NCI-H187 (cell line): ENCODE results near the gene FAM181A.

Experiments used
- DNase-seq, 2 experiments: peaks; one replicate each; lab custom pipeline; 2025; lab: John Stamatoyannopoulos, UW

Gene FAM181A

GRCh38 chr14:93950948-93951634 lies 23.9 kb downstream of the FAM181A start:
- DNase-seq: no peak

- DNase-seq: no peak
Measured at GRCh38 chr14:93951635-93952540, 24.7 kb downstream of the FAM181A start.

GRCh38 chr14:93952829-93953228 lies 25.7 kb downstream of the FAM181A start:
- no peak for DNase-seq

GRCh38 chr14:93953263-93953662 lies 26.1 kb downstream of the FAM181A start:
- DNase-seq: no peak

- no peak for DNase-seq
Measured at GRCh38 chr14:93953739-93954515, 26.8 kb downstream of the FAM181A start.

- no peak for DNase-seq
Measured at GRCh38 chr14:93954516-93954830, 27.3 kb downstream of the FAM181A start.

GRCh38 chr14:93954900-93955849 lies 28.0 kb downstream of the FAM181A start:
- no peak for DNase-seq

- DNase-seq: no peak
Measured at GRCh38 chr14:93955850-93956481, 28.8 kb downstream of the FAM181A start.

GRCh38 chr14:93956514-93957332 lies 29.6 kb downstream of the FAM181A start:
- no peak for DNase-seq

GRCh38 chr14:93957333-93957710 lies 30.2 kb downstream of the FAM181A start:
- DNase-seq: no peak

- no peak for DNase-seq
Measured at GRCh38 chr14:93957751-93958566, 30.8 kb downstream of the FAM181A start.

- DNase-seq: no peak
Measured at GRCh38 chr14:93958567-93959238, 31.6 kb downstream of the FAM181A start.

GRCh38 chr14:93959239-93960107 lies 32.3 kb downstream of the FAM181A start:
- DNase-seq: no peak

- DNase-seq: no peak
Measured at GRCh38 chr14:93960108-93960475, 32.9 kb downstream of the FAM181A start.

- no peak for DNase-seq
Measured at GRCh38 chr14:93960774-93961438, 33.8 kb downstream of the FAM181A start.

GRCh38 chr14:93961620-93962019 lies 34.5 kb downstream of the FAM181A start:
- no peak for DNase-seq
